Upper lobe of left lung (tissue), 6 donors: ENCODE results near the gene PRKACB. TPM values are rescaled to one million over a fixed set of nuclear protein-coding genes. Genes with fewer than 3 reads are reported as not detected.
A peak's percentile ranks its signal among the peaks of the same experiment; 100 is the strongest.

Source experiments
- ATAC-seq, 2 donors: fragments of 200-7000 bp; cut with Tn5 transposase; one replicate each; pipeline ENCODE4 v1.9.1; 2022; ENCODE audit warnings: mild to moderate bottlenecking in 2 of 2, moderate library complexity in 2 of 2; ENCODE audit not compliant: low FRiP score in 2 of 2
- DNase-seq, 2 donors: peaks; one replicate each; pipeline ENCODE4 v3.0.0-alpha.2; 2019 to 2020
- H3K27ac ChIP-seq, 4 donors: fragments of 200-600 bp; sonication (generic); one replicate each; pipeline ENCODE4 v1.5.1; 2016 to 2019
- H3K27me3 ChIP-seq, 4 donors: fragments of 200-600 bp; sonication (generic); one replicate each; pipeline ENCODE4 v1.5.1; 2017 to 2019
- H3K36me3 ChIP-seq, 4 donors: fragments of 200-600 bp; sonication (generic); one replicate each; pipeline ENCODE4 v1.5.1; 2016 to 2019
- H3K4me1 ChIP-seq, 4 donors: fragments of 200-600 bp; sonication (generic); one replicate each; pipeline ENCODE4 v1.5.1; 2018 to 2019
- H3K4me3 ChIP-seq, 4 donors: fragments of 200-600 bp; sonication (generic); one replicate each; pipeline ENCODE4 v1.5.1; 2017 to 2019; ENCODE audit warnings: mild to moderate bottlenecking in 2 of 4, moderate library complexity in 1 of 4
- H3K9me3 ChIP-seq, 4 donors: fragments of 200-600 bp; sonication (generic); one replicate each; pipeline ENCODE4 v1.5.1; 2018 to 2019
- EP300 ChIP-seq, 4 donors: sonication (generic); formaldehyde crosslinking; IDR thresholded peaks; one replicate each; pipeline ENCODE4 v1.5.1; 2017; ENCODE audit warnings: antibody characterized with exemption in 4 of 4, control low read depth in 2 of 4
- POLR2A ChIP-seq, 4 donors: fragments of 450-650 bp; IDR thresholded peaks; one replicate each; pipeline ENCODE4 v1.5.1; 2016 to 2017; ENCODE audit warnings: antibody characterized with exemption in 4 of 4, mild to moderate bottlenecking in 2 of 4
- POLR2AphosphoS5 ChIP-seq, 2 donors: sonication (generic); formaldehyde crosslinking; IDR thresholded peaks; one replicate each; pipeline ENCODE4 v1.5.1; 2017; ENCODE audit warnings: antibody characterized with exemption in 2 of 2
- WGBS, 2 donors: methylation state at CpG; one replicate each; pipeline ENCODE4 v1.1.5; 2017 to 2018; 5-methylcytosine and 5-hydroxymethylcytosine counted together
- total RNA-seq, 6 donors: library from RNA; depleted of rRNA in 4 of 6; stranded (reverse); fragments of >200 nt in 4 of 6; gene quantifications; one replicate each; pipeline versions ENCODE4 v1.1.0 to v1.2.1, GENCODE V29; 2016 to 2021
- TF ChIP-seq, protein P1 (sequence below), 6 experiments: fragments of 450-650 bp in 4 of 6; fragments of 200-600 bp in 2 of 6; sonication (generic) in 2 of 6; IDR thresholded peaks; one replicate each; pipeline ENCODE4 v1.5.1; 2016 to 2019; ENCODE audit warnings: antibody characterized with exemption in 6 of 6
- donor health status: DM: no; HTN: no; CAD: no; lungs with moderate emphysema.
- donor health status: DM: no; HTN: yes; CAD: no; lungs with severe emphysema.

Gene PRKACB
- total RNA-seq, 6 donors from 2014 or later = 7.9 to 27.8 (median 18.3) TPM

DNA sequence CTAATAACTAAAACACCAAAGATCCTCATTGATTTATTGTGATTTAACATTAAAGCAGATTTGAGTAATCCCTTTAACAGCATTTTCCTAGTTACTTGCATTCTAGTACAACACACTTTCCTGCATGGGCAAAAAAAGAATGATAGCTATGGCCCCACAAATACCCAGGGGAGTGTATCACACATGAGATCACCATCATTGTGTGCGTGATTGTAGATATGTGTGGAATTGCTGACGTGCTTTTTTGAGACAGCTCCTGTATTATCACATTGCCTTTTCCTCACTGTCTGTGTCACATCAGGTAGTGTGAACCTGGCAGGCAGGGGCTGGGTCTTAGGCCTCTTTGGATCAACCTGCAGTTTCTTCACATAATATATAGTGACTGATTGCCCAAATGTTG lies 109.0 kb downstream of the PRKACB start:
- TF ChIP-seq EP300 (IDR thresholded peaks at IDR 0.05) (no peak), POLR2A (IDR thresholded peaks at IDR 0.05) (no peak), POLR2AphosphoS5 (IDR thresholded peaks at IDR 0.05) (no peak)
- TF ChIP-seq, protein P1, sequence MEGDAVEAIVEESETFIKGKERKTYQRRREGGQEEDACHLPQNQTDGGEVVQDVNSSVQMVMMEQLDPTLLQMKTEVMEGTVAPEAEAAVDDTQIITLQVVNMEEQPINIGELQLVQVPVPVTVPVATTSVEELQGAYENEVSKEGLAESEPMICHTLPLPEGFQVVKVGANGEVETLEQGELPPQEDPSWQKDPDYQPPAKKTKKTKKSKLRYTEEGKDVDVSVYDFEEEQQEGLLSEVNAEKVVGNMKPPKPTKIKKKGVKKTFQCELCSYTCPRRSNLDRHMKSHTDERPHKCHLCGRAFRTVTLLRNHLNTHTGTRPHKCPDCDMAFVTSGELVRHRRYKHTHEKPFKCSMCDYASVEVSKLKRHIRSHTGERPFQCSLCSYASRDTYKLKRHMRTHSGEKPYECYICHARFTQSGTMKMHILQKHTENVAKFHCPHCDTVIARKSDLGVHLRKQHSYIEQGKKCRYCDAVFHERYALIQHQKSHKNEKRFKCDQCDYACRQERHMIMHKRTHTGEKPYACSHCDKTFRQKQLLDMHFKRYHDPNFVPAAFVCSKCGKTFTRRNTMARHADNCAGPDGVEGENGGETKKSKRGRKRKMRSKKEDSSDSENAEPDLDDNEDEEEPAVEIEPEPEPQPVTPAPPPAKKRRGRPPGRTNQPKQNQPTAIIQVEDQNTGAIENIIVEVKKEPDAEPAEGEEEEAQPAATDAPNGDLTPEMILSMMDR (IDR thresholded peaks at IDR 0.05) = no peak
- DNase-seq (no peak), ATAC-seq (no peak)
- H3K9me3 ChIP-seq = no peaks in the 10 kb centered on the region
- WGBS, 2 donors = 88 to 96% methylated on average over 2 of the region's 2 CpGs
- H3K27ac ChIP-seq = no peak overlapping the region
- H3K4me3 ChIP-seq = no peak overlapping the region
- H3K27me3 ChIP-seq = no peaks in the 10 kb centered on the region
- H3K36me3 ChIP-seq = no peaks in the 10 kb centered on the region
- no peaks in the 10 kb centered on the region for H3K4me1 ChIP-seq

DNA sequence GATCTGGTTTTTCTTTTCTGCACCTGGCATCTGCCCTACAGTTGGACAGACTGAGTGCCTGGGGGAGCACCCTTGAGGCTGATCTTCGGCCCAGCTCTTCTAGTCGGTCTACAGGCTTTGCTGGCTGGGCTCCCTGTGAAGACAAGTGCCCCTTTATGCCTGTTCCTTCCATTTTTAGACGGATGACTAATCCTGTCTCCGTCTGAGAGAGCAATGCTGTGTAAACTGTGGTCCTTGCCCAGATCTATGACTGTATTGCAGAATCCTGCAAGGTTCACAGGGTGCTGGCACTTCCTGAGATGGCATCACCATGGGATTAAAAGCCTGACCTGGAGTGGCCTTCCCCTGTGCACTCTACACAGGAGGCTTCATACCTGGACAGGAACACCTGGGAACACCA lies 109.8 kb downstream of the PRKACB start:
- no peak overlapping the region for H3K4me3 ChIP-seq
- no peak for TF ChIP-seq POLR2AphosphoS5 (IDR thresholded peaks at IDR 0.05)
- TF ChIP-seq, protein P1 (IDR thresholded peaks at IDR 0.05) = no peak
- TF ChIP-seq EP300 (IDR thresholded peaks at IDR 0.05) = no peak
- TF ChIP-seq POLR2A (IDR thresholded peaks at IDR 0.05) = no peak

DNA sequence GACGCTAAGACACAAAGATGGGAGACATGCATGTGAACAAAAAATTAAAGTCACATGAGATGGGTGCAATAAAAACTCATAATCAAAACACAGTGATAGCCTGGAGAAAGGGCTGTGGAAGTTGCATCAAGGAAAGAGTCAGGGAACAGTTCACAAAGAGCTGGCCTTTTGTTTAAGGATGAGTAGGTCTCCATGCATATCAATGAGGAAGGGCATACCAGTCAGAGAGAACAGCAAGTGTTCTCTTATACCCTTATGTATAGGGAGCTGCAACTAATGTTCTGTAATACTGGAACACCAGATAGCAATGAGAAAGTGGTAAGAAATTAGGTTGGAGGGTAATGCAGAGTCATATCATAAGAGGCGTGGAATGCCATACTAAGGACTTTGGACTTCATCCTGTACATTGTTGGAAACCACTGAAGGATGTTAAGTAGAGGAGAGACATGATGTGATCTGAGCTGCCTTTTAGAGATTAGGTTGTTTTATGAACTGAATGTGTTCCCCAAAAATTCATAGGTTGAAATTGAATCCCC lies 110.7 kb downstream of the PRKACB start:
- no peak for DNase-seq
- 99 to 100% methylated on average over 2 of the region's 2 CpGs for WGBS, 2 donors
- H3K4me3 ChIP-seq = no peak overlapping the region
- no peak overlapping the region for H3K27ac ChIP-seq
- ATAC-seq = no peak
- no peaks in the 10 kb centered on the region for H3K4me1 ChIP-seq
- TF ChIP-seq POLR2AphosphoS5 (IDR thresholded peaks at IDR 0.05) (no peak), POLR2A (IDR thresholded peaks at IDR 0.05) (no peak), EP300 (IDR thresholded peaks at IDR 0.05) (no peak)
- TF ChIP-seq, protein P1 (IDR thresholded peaks at IDR 0.05) = no peak
- no peaks in the 10 kb centered on the region for H3K36me3 ChIP-seq
- H3K27me3 ChIP-seq = no peaks in the 10 kb centered on the region
- no peaks in the 10 kb centered on the region for H3K9me3 ChIP-seq

More for the DNA sequence above, 109.8 kb downstream of the PRKACB start:
- DNase-seq (peak in 1 of 2 donors; percentile 75), ATAC-seq (peak; percentile 47 to 82)
- 54 to 60% methylated on average over 4 of the region's 4 CpGs for WGBS, 2 donors
- no peaks in the 10 kb centered on the region for H3K9me3 ChIP-seq
- H3K36me3 ChIP-seq = no peaks in the 10 kb centered on the region
- no peak overlapping the region for H3K27ac ChIP-seq
- H3K27me3 ChIP-seq = no peaks in the 10 kb centered on the region
- H3K4me1 ChIP-seq = no peaks in the 10 kb centered on the region

DNA sequence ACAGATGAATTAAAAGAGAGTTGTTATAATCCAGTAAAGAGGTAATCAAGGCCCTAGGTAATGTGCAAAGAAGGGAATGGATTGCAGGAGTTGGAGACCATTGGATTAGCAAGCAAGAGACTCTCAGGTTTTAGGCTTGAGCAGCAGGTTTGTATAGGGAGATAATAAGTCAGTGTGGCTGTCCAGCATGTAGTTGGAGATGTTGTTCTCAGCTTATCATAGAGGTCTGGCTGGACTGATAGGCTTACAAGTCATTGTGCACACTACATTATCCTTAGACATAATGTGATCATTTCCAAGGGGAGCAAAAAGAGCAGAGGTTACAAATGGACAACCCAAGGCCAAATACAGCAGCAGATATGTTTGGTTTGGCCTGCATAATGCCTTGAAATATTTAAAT lies 111.5 kb downstream of the PRKACB start:
- Histone ChIP-seq H3K4me3 (no peak overlapping the region), H3K36me3 (no peaks in the 10 kb centered on the region), H3K4me1 (no peaks in the 10 kb centered on the region), H3K9me3 (no peaks in the 10 kb centered on the region), H3K27me3 (no peaks in the 10 kb centered on the region), H3K27ac (no peak overlapping the region)
- ATAC-seq (no peak), DNase-seq (no peak)
- TF ChIP-seq, protein P1 (IDR thresholded peaks at IDR 0.05) = no peak
- TF ChIP-seq POLR2A (IDR thresholded peaks at IDR 0.05) = no peak
- no peak for TF ChIP-seq EP300 (IDR thresholded peaks at IDR 0.05)
- no peak for TF ChIP-seq POLR2AphosphoS5 (IDR thresholded peaks at IDR 0.05)

DNA sequence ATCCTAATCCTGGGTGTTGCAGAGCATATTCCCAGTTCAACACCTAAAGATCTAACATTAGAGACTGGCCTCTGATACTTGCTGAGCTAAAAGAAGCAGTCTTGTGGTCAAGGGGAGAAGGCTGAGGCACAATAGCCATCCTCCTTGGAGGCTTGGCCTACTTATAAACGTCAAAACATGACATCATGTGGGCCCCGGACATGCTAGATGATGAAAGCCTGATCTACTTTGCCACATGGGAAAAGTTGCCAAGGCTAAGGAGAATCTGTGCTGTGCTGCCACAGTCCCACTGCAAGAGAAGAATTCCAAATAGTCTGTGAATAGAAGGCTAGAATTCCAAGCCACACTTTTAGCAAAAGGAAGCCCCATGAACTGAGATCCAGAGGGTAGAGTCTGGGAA lies 113.5 kb downstream of the PRKACB start:
- 55% methylated on average over 2 of the region's 2 CpGs; no CpG with 5 or more reads in 1 of the 2 donors for WGBS, 2 donors
- no peak overlapping the region for H3K27ac ChIP-seq
- no peaks in the 10 kb centered on the region for H3K4me1 ChIP-seq
- no peaks in the 10 kb centered on the region for H3K9me3 ChIP-seq
- ATAC-seq = no peak
- H3K36me3 ChIP-seq = no peaks in the 10 kb centered on the region
- H3K27me3 ChIP-seq = no peaks in the 10 kb centered on the region
- TF ChIP-seq EP300 (IDR thresholded peaks at IDR 0.05) (no peak), POLR2AphosphoS5 (IDR thresholded peaks at IDR 0.05) (no peak), POLR2A (IDR thresholded peaks at IDR 0.05) (no peak)
- TF ChIP-seq, protein P1 (IDR thresholded peaks at IDR 0.05) = no peak
- DNase-seq = no peak
- no peak overlapping the region for H3K4me3 ChIP-seq
